K562 (cell line): ENCODE data around the gene MYOZ2. TPM values are rescaled to one million over a fixed set of nuclear protein-coding genes. Genes with fewer than 3 reads are reported as not detected.

Source experiments
- ATF7 ChIP-seq: fragments of 450-650 bp; IDR thresholded peaks from 2 replicates; pipeline ENCODE4 v1.7.1; 2014; ENCODE audit warnings: mild to moderate bottlenecking, moderate library complexity
- BCL6 ChIP-seq: fragments of 250-450 bp; sonication (Bioruptor Pico); IDR thresholded peaks from 2 replicates; pipeline ENCODE4 v1.4.0; 2020
- CGGBP1 ChIP-seq: fragments of 250-450 bp; sonication (Bioruptor Pico); IDR thresholded peaks from 2 replicates; pipeline ENCODE4 v1.9.0; 2021; ENCODE audit warnings: mild to moderate bottlenecking
- CHAMP1 ChIP-seq: fragments of 450-650 bp; IDR thresholded peaks from 2 replicates; pipeline ENCODE4 v1.6.1; 2016; ENCODE audit warnings: mild to moderate bottlenecking
- CXXC5 ChIP-seq: fragments of 250-450 bp; sonication (Bioruptor Pico); IDR thresholded peaks from 2 replicates; pipeline ENCODE4 v1.8.0; 2022; ENCODE audit warnings: inconsistent platforms, mild to moderate bottlenecking, moderate library complexity
- ELK1 ChIP-seq: sonication (generic); formaldehyde crosslinking; IDR thresholded peaks from 2 replicates; pipeline ENCODE4 v1.8.1; 2022; ENCODE audit warnings: missing genetic modification reagents
- ERF ChIP-seq: fragments of 450-650 bp; formaldehyde crosslinking; IDR thresholded peaks from 2 replicates; pipeline ENCODE4 v1.4.0; 2020; ENCODE audit warnings: mild to moderate bottlenecking, mixed read lengths
- ESRRB ChIP-seq: fragments of 250-450 bp; sonication (Bioruptor Pico); IDR thresholded peaks from 2 replicates; pipeline ENCODE4 v1.5.0; 2020; ENCODE audit warnings: mild to moderate bottlenecking, moderate library complexity, borderline replicate concordance
- EZH2 ChIP-seq: IDR thresholded peaks from 2 replicates; pipeline ENCODE4 v1.6.1; 2012; ENCODE audit warnings: low read depth, mild to moderate bottlenecking, inconsistent platforms, low read length, borderline replicate concordance
- HDAC2 ChIP-seq: fragments of 450-650 bp; IDR thresholded peaks from 2 replicates; pipeline ENCODE4 v1.6.1; 2016; ENCODE audit warnings: mild to moderate bottlenecking
- NCOA1 ChIP-seq: fragments of 450-650 bp; IDR thresholded peaks from 2 replicates; pipeline ENCODE4 v1.6.1; 2016; ENCODE audit warnings: low read depth
- PRMT5 ChIP-seq: sonication (generic); formaldehyde crosslinking; IDR thresholded peaks from 2 replicates; pipeline ENCODE4 v1.5.0; 2020; ENCODE audit warnings: missing genetic modification reagents
- SIN3B ChIP-seq: fragments of 450-650 bp; IDR thresholded peaks from 2 replicates; pipeline ENCODE4 v1.6.1; 2017; ENCODE audit warnings: low read depth, mild to moderate bottlenecking, moderate library complexity
- TAF15 ChIP-seq: fragments of 200-400 bp; formaldehyde crosslinking; IDR thresholded peaks from 2 replicates; pipeline ENCODE4 v1.6.1; 2017; ENCODE audit warnings: mild to moderate bottlenecking, low read depth, low read length, moderate library complexity
- ZNF124 ChIP-seq: sonication (generic); formaldehyde crosslinking; IDR thresholded peaks from 2 replicates; pipeline ENCODE4 v1.8.1; 2022; ENCODE audit warnings: missing genetic modification reagents
- ZNF217 ChIP-seq: sonication (generic); formaldehyde crosslinking; IDR thresholded peaks from 2 replicates; pipeline ENCODE4 v1.8.0; 2022; ENCODE audit warnings: mild to moderate bottlenecking, missing genetic modification reagents
- ZNF274 ChIP-seq: IDR thresholded peaks from 2 replicates; pipeline ENCODE4 v1.6.1; 2011; ENCODE audit warnings: low read depth, mild to moderate bottlenecking, low read length, moderate library complexity, borderline replicate concordance
- ZNF407 ChIP-seq: fragments of 450-650 bp; IDR thresholded peaks from 2 replicates; pipeline ENCODE4 v1.6.1; 2016; ENCODE audit warnings: low read depth
- ZNF668 ChIP-seq: fragments of 250-450 bp; sonication (Bioruptor Pico); IDR thresholded peaks from 2 replicates; pipeline ENCODE4 v1.8.0; 2022; ENCODE audit warnings: mild to moderate bottlenecking, inconsistent platforms
- ZNF707 ChIP-seq: fragments of 250-450 bp; sonication (Bioruptor Pico); conservative IDR thresholded peaks from 2 replicates; pipeline ENCODE4 v1.8.0; 2022; ENCODE audit warnings: inconsistent platforms, mild to moderate bottlenecking, moderate library complexity
- polyA plus RNA-seq, 8 experiments: library from polyadenylated mRNA; depleted of rRNA in 4 of 8; stranded (reverse) in 5 of 8; unstranded in 3 of 8; fragments of >200 nt; fragmentation: Nextera tagmentation in 2 of 8; fragmentation: Illumina TruSeq in 1 of 8; extraction: Ambion mirVana in 2 of 8; extraction: Trizol in 1 of 8; gene quantifications; 2 replicates each; pipeline versions ENCODE4 v1.2.1 to v1.2.3, GENCODE V29; 2011 to 2014; ENCODE audit warnings: inconsistent platforms in 1 of 8, missing spikeins in 1 of 8
- total RNA-seq, 7 experiments: library from RNA; depleted of rRNA in 6 of 7; stranded (reverse); fragments of >200 nt in 6 of 7; fragmentation: Illumina TruSeq in 2 of 7; extraction: Trizol in 2 of 7; gene quantifications; 2 replicates each; pipeline versions ENCODE4 v1.2.1 to v1.2.3, GENCODE V29; 2011 to 2021; ENCODE audit warnings: low replicate concordance in 1 of 7

The MYOZ2 gene
- total and polyA plus RNA-seq, 9 of the 15 experiments (the other 6 are each of a cell fraction or from before 2014, with no cell fraction given): not detected

- TF ChIP-seq CHAMP1: 0 out of 2 replicates have a peak, but pooled peaks have one; percentile 18
- no peak for TF ChIP-seq TAF15
- TF ChIP-seq ATF7: no peak
- TF ChIP-seq ERF (CRISPR knock-in tag): 0 out of 2 replicates have a peak, but pooled peaks have one; percentile 26
- TF ChIP-seq CGGBP1 (CRISPR knock-in tag): no peak
- TF ChIP-seq EZH2: no peak
- no peak for TF ChIP-seq ELK1 (CRISPR knock-in tag)
- no peak for TF ChIP-seq PRMT5 (CRISPR knock-in tag)
- TF ChIP-seq ZNF668 (CRISPR knock-in tag): no peak
- no peak for TF ChIP-seq ZNF407
- TF ChIP-seq ZNF274: no peak
- no peak for TF ChIP-seq ZNF124 (CRISPR knock-in tag)
- no peak for TF ChIP-seq BCL6 (CRISPR knock-in tag)
- no peak for TF ChIP-seq ZNF707
- TF ChIP-seq SIN3B: no peak
- no peak for TF ChIP-seq CXXC5 (CRISPR knock-in tag)
- no peak for TF ChIP-seq NCOA1
- no peak for TF ChIP-seq HDAC2
- no peak for TF ChIP-seq ESRRB (CRISPR knock-in tag)
- no peak for TF ChIP-seq ZNF217 (CRISPR knock-in tag)
Measured at GRCh38 chr4:119211867-119212233, 76.2 kb downstream of the MYOZ2 start (continued).
